ENCODE results near the gene RBCK1. TPM values are rescaled to one million over a fixed set of nuclear protein-coding genes. Genes with fewer than 3 reads are reported as not detected.
A peak's percentile ranks its signal among the peaks of the same experiment; 100 is the strongest.
"Not testable (repeated sequence)": the region's sequence is repeated elsewhere in the genome, so short reads cannot be mapped to it uniquely, and the experiment has no call there.

RBCK1 gene
- total and polyA plus RNA-seq, 4 experiments from 2014 or later = 75.2 to 118 (median 96.5) TPM

DNA sequence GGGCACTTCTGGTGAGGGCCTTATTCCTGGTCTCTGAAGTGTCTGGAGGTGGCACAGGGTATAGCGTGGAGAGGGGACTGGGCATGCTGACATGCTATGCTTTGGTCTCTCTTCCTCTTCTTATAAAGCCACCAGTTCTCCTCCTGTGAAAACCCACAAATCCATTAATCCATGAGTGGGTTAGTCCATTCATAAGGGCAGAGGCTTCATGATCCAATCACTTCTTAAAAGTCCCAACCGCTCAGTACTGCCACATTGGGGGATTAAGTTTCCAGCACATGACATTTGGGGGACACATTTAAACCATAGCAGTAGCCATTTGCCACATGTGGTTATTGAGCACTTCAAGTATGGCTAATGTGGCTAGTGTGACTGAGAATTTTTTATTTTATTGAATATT, 31.3 kb upstream of the RBCK1 start:
- H3K27me3 ChIP-seq (ENCODE audit: insufficient read depth, low read length) = no peaks in the 10 kb centered on the region
- ChIA-PET CTCF (ENCODE audit: partially characterized antibody) (no interaction called here), POLR2A (ENCODE audit: partially characterized antibody) (no interaction called here)
- Mint-ChIP-seq H3K4me3 (no peak overlapping the region), H3K27ac (no peak overlapping the region), H3K27me3 (no peaks in the 10 kb centered on the region), H3K4me1 (peaks cover 0 to 11% (median 2%) of the 10 kb centered on the region in 4 donors), H3K9me3 (no peaks in the 10 kb centered on the region), H3K36me3 (no peaks in the 10 kb centered on the region)
- H3K9me3 ChIP-seq (ENCODE audit: control insufficient read depth in 1 of 2, low read length in 2 of 2) = no peaks in the 10 kb centered on the region
- DNase-seq = no peak
- no peak overlapping the region for H3K27ac ChIP-seq (ENCODE audit: low read depth, low read length)
- H3K36me3 ChIP-seq (ENCODE audit: insufficient read depth, low read length) = no peaks in the 10 kb centered on the region
- intact Hi-C loops (cut with micrococcal nuclease) = no loop called here
- no peak overlapping the region for H3K4me3 ChIP-seq (ENCODE audit: low read length in 2 of 2)
- H3K4me1 ChIP-seq (ENCODE audit: insufficient read depth, low read length) = peaks cover 11% of the 10 kb centered on the region

DNA sequence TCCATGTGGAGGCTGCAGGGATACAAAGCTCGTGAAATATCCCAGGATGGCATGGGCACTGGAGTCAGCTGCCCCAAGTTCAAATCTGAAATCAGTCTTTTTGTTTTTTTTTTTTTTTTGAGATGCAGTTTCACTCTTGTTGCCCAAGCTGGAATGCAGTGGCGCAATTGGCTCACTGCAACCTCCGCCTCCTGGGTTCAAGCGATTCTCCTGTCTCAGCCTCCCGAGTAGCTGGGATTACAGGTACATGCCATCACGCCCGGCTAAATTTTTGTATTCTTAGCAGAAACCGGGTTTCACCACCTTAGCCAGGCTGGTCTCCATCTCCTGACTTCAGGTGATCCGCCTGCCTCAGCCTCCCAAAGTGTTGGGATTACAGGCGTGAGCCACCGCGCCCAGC, 30.5 kb upstream of the RBCK1 start:
- intact Hi-C loops (cut with micrococcal nuclease); H3K27me3 ChIP-seq (ENCODE audit: insufficient read depth, low read length); H3K27me3 Mint-ChIP-seq; H3K9me3 ChIP-seq (ENCODE audit: control insufficient read depth in 1 of 2, low read length in 2 of 2); H3K36me3 ChIP-seq (ENCODE audit: insufficient read depth, low read length); H3K9me3 Mint-ChIP-seq; H3K27ac ChIP-seq (ENCODE audit: low read depth, low read length); H3K4me1 ChIP-seq (ENCODE audit: insufficient read depth, low read length); H3K4me3 Mint-ChIP-seq; H3K4me3 ChIP-seq (ENCODE audit: low read length in 2 of 2); DNase-seq; POLR2A ChIA-PET (ENCODE audit: partially characterized antibody); H3K27ac Mint-ChIP-seq; H3K36me3 Mint-ChIP-seq: not testable (repeated sequence)
- CTCF ChIA-PET (ENCODE audit: partially characterized antibody) = interaction anchor here (0.7 kb wide), 1 partner anchor 271 kb away, joined by 4 read pairs; no protein-coding TSS in a partner anchor
- H3K4me1 Mint-ChIP-seq = peaks cover 1 to 10% (median 5%) of the 10 kb centered on the region in 4 donors

DNA sequence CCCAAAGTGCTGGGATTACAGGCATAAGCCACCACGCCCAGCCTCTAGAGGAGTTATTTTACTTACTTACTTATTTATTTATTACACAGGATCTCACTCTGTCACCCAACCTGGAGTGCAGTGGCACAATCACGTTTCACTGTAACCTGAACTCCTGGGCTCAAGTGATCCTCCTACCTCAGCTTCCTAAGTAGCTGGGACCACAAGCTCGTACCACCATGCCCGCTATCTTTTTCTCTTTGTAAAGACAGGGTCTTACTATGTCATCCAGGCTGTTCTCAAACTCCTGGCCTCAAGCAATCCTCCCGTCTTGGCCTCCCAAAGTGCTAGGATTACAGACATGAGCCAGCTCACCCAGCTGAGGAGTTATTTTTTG, 29.1 kb upstream of the RBCK1 start:
- H3K27me3 ChIP-seq (ENCODE audit: insufficient read depth, low read length) = no peaks in the 10 kb centered on the region
- DNase-seq = no peak
- H3K27ac ChIP-seq (ENCODE audit: low read depth, low read length) = no peak overlapping the region
- POLR2A ChIA-PET (ENCODE audit: partially characterized antibody) = no interaction called here
- no peaks in the 10 kb centered on the region for H3K27me3 Mint-ChIP-seq
- peaks cover 0 to 3% (median 0%) of the 10 kb centered on the region in 8 donors for H3K9me3 Mint-ChIP-seq
- H3K4me1 Mint-ChIP-seq = peaks cover 3 to 18% (median 8%) of the 10 kb centered on the region in 4 donors
- H3K4me1 ChIP-seq (ENCODE audit: insufficient read depth, low read length) = peaks cover 8% of the 10 kb centered on the region
- H3K4me3 ChIP-seq (ENCODE audit: low read length in 2 of 2) = no peak overlapping the region
- H3K36me3 ChIP-seq (ENCODE audit: insufficient read depth, low read length) = no peaks in the 10 kb centered on the region
- H3K36me3 Mint-ChIP-seq = no peaks in the 10 kb centered on the region
- intact Hi-C loops (cut with micrococcal nuclease) = no loop called here
- H3K27ac Mint-ChIP-seq = peak overlapping the region in 1 of 7 donors; percentile 31
- no peaks in the 10 kb centered on the region for H3K9me3 ChIP-seq (ENCODE audit: control insufficient read depth in 1 of 2, low read length in 2 of 2)
- peak overlapping the region in 3 of 8 donors; percentile 20 to 90 (median 82) for H3K4me3 Mint-ChIP-seq
- CTCF ChIA-PET (ENCODE audit: partially characterized antibody) = no interaction called here

- DNase-seq = peak; percentile 32 to 53 (median 46)
- no peaks in the 10 kb centered on the region for H3K36me3 Mint-ChIP-seq
- Histone ChIP-seq H3K4me1 (ENCODE audit: insufficient read depth, low read length) (peaks cover 8% of the 10 kb centered on the region), H3K9me3 (ENCODE audit: control insufficient read depth in 1 of 2, low read length in 2 of 2) (no peaks in the 10 kb centered on the region), H3K27me3 (ENCODE audit: insufficient read depth, low read length) (no peaks in the 10 kb centered on the region), H3K27ac (ENCODE audit: low read depth, low read length) (no peak overlapping the region), H3K4me3 (ENCODE audit: low read length in 2 of 2) (peak overlapping the region; percentile 29 to 62), H3K36me3 (ENCODE audit: insufficient read depth, low read length) (no peaks in the 10 kb centered on the region)
- peaks cover 0 to 3% (median 0%) of the 10 kb centered on the region in 8 donors for H3K9me3 Mint-ChIP-seq
- H3K27ac Mint-ChIP-seq = peak overlapping the region in 6 of 7 donors; percentile 55 to 86 (median 72)
- intact Hi-C loops (cut with micrococcal nuclease) = loop anchor here (1.0 to 5.0 kb wide), 2 partner anchors 26 to 56 kb away; no protein-coding TSS in a partner anchor
- H3K4me1 Mint-ChIP-seq = peaks cover 4 to 20% (median 8%) of the 10 kb centered on the region in 4 donors
- peak overlapping the region; percentile 82 to 90 (median 85) for H3K4me3 Mint-ChIP-seq
- POLR2A ChIA-PET (ENCODE audit: partially characterized antibody) = interaction anchor here (0.8 to 2.1 kb wide), 12 partner anchors 8 to 163 kb away, joined by 3 to 13 read pairs (median 4); partner anchors contain the start of genes CSNK2A1 and TBC1D20
- H3K27me3 Mint-ChIP-seq = no peaks in the 10 kb centered on the region
- CTCF ChIA-PET (ENCODE audit: partially characterized antibody) = interaction anchor here (0.6 to 2.9 kb wide), 6 partner anchors 15 to 107 kb away, joined by 3 to 9 read pairs (median 5); no protein-coding TSS in a partner anchor
Observed at GRCh38 chr20:380763-381580, 27.1 kb upstream of the RBCK1 start.

DNA sequence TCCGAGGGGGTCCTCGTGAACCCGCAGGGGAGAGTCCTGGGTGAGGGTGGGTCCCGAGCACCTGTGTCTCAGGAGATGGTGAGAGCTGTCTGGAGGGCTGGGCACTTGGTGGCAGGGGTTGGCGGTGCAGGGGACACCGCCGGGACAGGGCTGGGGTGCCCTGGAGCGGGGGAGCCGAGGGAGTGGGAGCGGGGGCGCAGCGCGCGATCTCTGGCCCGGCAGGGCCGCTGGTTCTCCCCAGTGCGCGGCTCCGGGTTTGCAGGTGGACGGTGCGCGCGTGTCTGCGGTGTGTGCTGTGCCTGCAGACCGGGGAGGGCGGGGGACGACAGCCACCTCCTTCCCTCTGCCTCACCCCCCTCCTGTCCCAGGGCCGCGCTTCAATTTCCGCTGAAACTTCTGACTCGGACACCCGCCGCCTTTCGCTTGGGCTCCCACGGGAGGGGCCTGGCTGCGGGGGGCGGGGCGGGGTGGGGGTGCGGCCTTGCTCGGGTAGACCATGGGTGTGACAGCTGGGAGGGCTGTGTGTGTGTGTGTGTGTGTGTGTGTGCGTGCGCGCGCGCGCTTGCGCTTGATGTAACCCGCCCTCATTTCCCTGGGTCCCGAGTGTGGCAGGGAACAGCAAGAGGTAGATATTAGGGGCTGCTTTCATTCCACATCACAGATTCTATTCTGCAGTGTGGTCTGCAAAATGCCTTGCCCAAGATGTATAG, 26.4 kb upstream of the RBCK1 start:
- peak; percentile 60 to 81 (median 67) for DNase-seq
- H3K4me3 Mint-ChIP-seq = peak overlapping the region; percentile 79 to 89 (median 85)

GRCh38 chr20:382291-383115, 25.6 kb upstream of the RBCK1 start:
- no peak for DNase-seq
- Histone ChIP-seq H3K27ac (ENCODE audit: low read depth, low read length) (no peak overlapping the region), H3K4me3 (ENCODE audit: low read length in 2 of 2) (peak overlapping the region in 1 of 2 donors; percentile 38)

More for the DNA sequence above, 26.4 kb upstream of the RBCK1 start:
- Mint-ChIP-seq H3K27me3 (no peaks in the 10 kb centered on the region), H3K27ac (peak overlapping the region; percentile 73 to 90 (median 84)), H3K36me3 (no peaks in the 10 kb centered on the region), H3K9me3 (peaks cover 0 to 3% (median 0%) of the 10 kb centered on the region in 8 donors), H3K4me1 (peaks cover 5 to 20% (median 8%) of the 10 kb centered on the region in 4 donors)
- Histone ChIP-seq H3K4me3 (ENCODE audit: low read length in 2 of 2) (peak overlapping the region; percentile 29 to 62), H3K36me3 (ENCODE audit: insufficient read depth, low read length) (no peaks in the 10 kb centered on the region), H3K27me3 (ENCODE audit: insufficient read depth, low read length) (no peaks in the 10 kb centered on the region), H3K9me3 (ENCODE audit: control insufficient read depth in 1 of 2, low read length in 2 of 2) (no peaks in the 10 kb centered on the region), H3K27ac (ENCODE audit: low read depth, low read length) (no peak overlapping the region), H3K4me1 (ENCODE audit: insufficient read depth, low read length) (peaks cover 8% of the 10 kb centered on the region)
- ChIA-PET CTCF (ENCODE audit: partially characterized antibody) (interaction anchor here (0.8 to 2.9 kb wide), 4 partner anchors 9 to 28 kb away, joined by 4 to 9 read pairs (median 5); no protein-coding TSS in a partner anchor), POLR2A (ENCODE audit: partially characterized antibody) (interaction anchor here (0.8 to 2.1 kb wide), 8 partner anchors 9 to 80 kb away, joined by 3 to 13 read pairs (median 4); partner anchors contain the start of gene TBC1D20)
- intact Hi-C loops (cut with micrococcal nuclease) = loop anchor here (1.0 to 5.0 kb wide), 3 partner anchors 26 to 81 kb away; partner anchors contain the start of gene TBC1D20

More at GRCh38 chr20:382291-383115, 25.6 kb upstream of the RBCK1 start:
- Histone ChIP-seq H3K9me3 (ENCODE audit: control insufficient read depth in 1 of 2, low read length in 2 of 2) (no peaks in the 10 kb centered on the region), H3K4me1 (ENCODE audit: insufficient read depth, low read length) (peaks cover 8% of the 10 kb centered on the region), H3K27me3 (ENCODE audit: insufficient read depth, low read length) (no peaks in the 10 kb centered on the region), H3K36me3 (ENCODE audit: insufficient read depth, low read length) (no peaks in the 10 kb centered on the region)
- Mint-ChIP-seq H3K9me3 (peaks cover 0 to 3% (median 0%) of the 10 kb centered on the region in 8 donors), H3K27ac (peak overlapping the region; percentile 73 to 90 (median 84)), H3K4me1 (peaks cover 5 to 20% (median 8%) of the 10 kb centered on the region in 4 donors), H3K36me3 (peaks cover 0 to under 1% of the 10 kb centered on the region in 2 donors), H3K4me3 (peak overlapping the region; percentile 79 to 89 (median 85)), H3K27me3 (no peaks in the 10 kb centered on the region)
- ChIA-PET POLR2A (ENCODE audit: partially characterized antibody) (interaction anchor here (0.8 to 2.1 kb wide), 6 partner anchors 9 to 80 kb away, joined by 3 to 13 read pairs (median 4); partner anchors contain the start of gene TBC1D20), CTCF (ENCODE audit: partially characterized antibody) (interaction anchor here (0.8 to 2.9 kb wide), 5 partner anchors 8 to 28 kb away, joined by 3 to 9 read pairs (median 4); no protein-coding TSS in a partner anchor)
- intact Hi-C loops (cut with micrococcal nuclease) = loop anchor here (1.0 to 5.0 kb wide), 2 partner anchors 55 to 80 kb away; partner anchors contain the start of gene TBC1D20

Measured in CD4-positive, alpha-beta memory T cell (primary cell).